ENCODE results near the gene CDC5L.

The CDC5L gene

DNA sequence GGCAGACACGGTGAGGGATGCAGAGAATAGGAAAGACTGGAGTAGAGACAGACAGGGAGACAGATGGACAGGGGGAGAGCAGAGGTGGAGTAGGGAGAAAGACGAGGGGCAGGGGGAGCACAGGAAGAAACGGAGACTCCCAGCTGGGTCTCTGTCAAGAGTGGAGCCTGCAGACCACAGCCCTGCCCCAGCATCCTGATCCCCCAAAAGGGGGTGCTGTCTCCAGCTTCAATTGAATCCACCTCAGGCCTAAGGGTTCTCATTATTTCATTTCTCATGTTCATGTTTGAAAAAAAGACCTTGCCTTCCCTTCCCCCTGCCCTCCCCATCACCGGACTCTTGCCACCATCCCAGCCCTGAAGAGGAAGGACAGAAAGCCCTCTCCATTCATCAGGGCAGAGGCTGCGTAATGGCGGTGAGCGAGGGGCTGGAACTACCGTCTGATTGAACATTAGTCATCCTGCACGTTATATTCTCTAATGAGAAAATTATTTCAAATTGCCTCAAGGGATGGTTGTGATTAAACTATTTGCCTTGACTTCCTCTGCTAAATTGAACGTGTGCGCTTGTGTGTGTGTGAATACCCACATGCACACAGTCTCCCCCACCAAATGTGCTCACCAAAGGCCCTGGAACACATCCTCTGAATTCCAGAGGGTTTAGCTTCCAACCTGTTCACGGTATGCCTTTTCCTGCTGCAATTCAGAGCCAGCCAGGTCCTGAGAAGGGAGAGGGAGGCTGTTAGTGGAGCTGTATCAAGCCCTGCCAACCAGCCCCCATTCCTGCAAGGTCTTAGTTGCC, 98.3 kb downstream of the CDC5L start:
- intact Hi-C loops (cut with DNase I) = no loop called here
- DNase-seq = no peak

DNA sequence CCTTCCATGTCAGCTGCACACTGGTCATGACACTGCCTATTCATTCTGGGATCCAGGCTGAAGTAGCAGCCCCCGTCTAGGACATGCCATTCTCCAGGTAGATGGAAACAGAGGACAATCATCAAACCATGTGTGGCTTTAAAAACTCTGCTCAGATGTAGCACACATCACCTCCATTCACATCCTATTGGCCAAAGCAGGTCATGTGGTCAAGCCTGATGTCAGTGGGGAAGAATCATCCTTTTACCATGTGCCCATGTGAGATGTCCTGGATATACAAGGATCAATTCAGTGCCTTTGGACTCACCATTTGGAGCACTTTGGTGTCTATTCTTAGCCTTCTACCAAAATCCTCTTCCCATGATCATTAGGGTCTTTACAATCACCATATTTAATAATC, 99.5 kb downstream of the CDC5L start:
- intact Hi-C loops (cut with DNase I) = no loop called here
- no peak for DNase-seq

DNA sequence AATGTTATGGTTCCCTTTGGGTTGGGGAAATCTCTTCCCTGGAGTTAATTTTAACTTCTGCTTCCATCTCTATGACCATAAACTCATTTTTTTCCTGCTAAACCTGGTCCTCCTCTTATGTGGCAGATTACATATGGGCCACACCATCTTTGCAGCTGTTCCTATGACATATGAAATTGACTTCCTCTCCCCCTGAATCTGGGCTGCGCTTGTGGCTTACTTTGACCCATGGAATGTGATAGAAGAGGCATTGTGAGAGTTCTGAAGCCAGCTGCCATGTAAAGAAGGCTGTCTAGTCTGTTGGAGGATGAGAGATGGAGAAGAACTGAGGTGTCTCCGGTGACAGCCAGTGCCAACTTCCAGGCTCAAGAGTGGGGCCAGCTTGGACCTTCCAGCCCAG, 100.1 kb downstream of the CDC5L start:
- DNase-seq = no peak
- intact Hi-C loops (cut with DNase I) = no loop called here

DNA sequence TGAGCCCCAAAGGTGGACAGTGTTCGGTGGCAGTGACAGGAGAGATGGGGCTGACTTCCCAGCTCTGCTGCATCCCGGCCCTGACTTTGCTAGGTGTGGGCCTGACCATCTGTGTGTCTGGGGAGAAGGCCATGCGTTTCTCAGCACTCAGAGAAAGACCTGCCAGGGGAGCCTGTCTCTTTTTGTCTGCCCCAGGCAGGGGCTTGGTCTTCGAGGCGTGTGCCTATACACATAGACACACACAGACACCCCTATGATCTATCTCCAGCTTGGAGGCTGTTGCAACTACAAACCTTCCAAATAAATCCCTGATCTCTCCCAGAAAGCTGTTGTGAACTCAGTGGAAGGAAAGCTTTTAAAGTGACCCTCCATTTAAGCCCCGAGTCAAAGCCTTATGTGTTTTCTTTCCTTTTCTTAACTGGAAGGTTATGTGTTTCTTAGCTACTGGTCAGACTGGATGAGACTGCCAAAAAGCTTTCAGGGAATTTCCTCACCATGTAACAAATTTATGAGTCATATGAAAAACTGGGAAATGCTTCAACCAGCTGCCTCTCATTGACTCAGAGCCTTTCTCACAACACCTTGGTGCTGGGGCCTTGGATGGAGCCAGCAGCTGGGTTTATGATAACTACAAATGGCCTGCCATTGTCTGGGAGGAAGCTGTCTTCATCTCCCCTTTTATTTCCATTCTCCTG, 102.6 kb downstream of the CDC5L start:
- intact Hi-C loops (cut with DNase I) = no loop called here
- DNase-seq = peak in 3 of 42 donors; percentile 20 to 68 (median 23)

DNA sequence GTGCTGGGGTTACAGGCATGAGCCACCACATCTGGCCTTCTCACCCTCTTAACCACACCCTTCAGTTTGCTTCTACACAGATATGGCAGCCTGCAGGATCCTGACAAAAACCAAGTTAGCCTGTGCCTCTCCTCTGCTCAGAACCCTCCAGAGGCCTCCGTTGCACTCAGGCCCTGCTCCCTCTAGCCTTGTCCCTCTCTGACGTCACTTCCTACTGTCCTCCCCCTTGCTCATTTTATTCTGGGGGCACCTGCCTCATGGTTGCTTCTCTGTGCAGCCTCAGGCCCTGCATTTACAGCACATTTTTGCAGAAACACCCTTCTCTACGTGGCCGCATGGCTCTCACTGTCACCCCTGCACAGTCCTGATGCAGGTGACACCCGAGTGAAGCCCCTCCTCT, 105.6 kb downstream of the CDC5L start:
- intact Hi-C loops (cut with DNase I) = no loop called here

DNA sequence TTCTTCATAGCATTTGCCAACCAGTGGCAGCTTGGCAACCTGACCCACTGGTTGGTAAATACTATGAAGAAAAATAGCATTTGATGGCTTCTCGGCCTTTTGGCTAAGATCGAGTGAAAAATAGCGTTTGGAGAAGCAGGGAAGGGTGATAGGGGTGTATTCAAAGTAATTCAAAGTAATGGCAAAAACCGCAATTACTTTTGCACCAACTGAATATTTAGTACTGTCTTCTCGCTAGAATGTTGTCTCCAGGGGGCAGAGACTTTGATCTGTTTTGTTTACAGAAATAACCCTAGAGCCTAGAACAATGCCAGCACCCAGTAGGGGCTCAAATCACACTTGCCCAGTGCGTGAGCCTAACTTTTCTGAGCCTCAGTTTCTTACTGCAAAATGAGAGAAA, 106.1 kb downstream of the CDC5L start:
- no peak for DNase-seq
- intact Hi-C loops (cut with DNase I) = no loop called here

More for the DNA sequence above, 105.6 kb downstream of the CDC5L start:
- DNase-seq = no peak

DNA sequence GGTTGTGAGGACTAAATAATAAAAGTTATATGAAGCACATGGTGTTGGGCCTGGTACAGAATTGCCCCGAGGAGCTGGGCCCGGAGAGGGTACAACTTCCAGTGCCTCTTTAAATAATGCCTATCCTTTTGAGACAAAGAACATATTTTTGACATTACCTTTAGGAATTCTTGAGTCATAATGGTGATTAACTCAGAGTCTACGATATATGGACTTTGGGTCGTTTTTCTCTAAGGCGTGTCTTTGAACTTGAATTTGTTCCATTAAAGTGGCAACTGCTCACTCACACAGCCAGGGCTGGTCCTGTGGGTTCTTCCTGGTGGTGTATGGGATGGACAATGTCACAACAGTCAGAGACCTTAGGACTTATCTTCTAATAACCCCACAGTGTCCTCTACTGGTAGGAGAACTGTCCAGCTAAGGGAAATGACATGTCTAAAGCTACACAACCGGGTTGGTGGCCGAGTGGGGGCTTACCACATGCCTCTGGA, 106.5 kb downstream of the CDC5L start:
- no peak for DNase-seq
- intact Hi-C loops (cut with DNase I) = no loop called here

DNA sequence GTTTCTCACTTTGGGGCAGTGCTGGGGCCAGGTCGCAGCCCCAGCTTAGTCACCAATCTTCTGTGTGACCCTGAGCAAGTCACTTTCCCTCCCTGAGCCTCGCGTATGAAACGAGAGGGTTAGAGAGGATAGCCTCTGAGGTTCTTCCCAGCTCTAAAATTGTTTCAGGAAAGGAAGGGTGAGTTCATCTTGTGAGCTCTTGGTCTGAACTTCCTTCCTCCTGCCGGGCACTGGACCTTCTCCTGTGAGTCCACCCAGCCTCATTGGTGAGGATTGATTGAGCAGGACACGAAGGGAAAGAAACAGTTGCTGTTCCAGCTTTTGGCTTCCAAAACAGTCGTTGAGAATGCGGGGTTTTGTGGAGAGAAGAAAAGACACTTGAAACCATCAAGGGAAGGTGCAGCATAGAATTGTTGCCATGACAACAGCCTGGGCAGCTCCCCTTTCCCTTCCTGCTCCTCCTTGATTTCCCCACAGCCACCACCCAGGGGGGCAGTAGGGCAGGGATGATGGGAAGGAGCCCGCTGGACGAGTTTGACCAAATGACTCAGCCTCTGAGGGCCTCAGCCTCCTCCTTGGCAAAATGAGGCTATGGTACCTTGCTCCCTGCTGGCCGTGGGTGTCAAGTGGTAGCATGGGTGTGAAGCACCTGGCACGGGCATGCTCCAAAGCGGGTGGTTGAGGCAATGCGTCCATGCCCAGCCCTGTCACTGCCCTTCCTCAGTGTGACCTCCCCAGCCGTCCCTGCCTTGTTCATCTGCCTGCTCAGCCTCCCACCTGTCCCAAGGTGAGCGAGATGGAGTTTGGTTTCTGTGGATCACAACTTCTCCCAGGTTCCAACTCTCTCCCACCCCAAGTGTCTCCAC, 107.8 kb downstream of the CDC5L start:
- DNase-seq = peak in 3 of 42 donors; percentile 19 to 53 (median 21)
- intact Hi-C loops (cut with DNase I) = no loop called here

DNA sequence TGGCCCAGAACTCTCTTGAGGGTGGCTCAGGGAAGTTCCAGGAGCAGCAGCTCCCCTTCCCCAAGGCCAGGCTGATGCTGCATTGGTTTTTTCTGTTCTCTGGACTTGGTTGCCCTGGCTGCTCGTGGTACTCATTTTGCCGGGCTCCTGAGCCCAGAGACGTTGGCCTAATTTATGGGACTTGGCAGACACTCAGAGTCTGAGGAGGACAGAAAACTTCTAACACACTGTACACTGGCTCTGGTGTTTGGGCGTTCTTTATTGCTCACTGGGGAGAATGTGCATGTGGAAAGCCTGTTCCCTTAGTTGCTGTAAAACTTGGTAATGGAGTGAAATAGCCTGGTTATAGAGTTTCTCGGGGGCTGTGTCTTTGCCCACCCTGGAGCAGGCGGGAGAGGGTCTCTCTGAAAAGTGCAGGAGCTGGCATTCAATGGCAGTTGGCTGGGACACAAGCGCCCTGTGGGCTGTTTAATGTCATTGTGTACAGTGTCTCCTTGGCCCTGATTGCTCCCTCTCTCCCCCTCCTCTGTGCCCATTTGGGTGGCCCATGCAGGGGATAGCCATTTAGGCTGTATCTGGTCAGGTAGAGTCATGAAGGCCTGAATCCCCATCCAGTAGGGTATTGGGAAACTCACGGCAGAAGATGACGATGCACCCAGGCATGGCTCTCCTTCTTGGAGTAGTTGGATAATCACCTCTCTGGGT, 109.3 kb downstream of the CDC5L start:
- peak in 2 of 42 donors; percentile 23 to 34 for DNase-seq
- intact Hi-C loops (cut with DNase I) = no loop called here

DNA sequence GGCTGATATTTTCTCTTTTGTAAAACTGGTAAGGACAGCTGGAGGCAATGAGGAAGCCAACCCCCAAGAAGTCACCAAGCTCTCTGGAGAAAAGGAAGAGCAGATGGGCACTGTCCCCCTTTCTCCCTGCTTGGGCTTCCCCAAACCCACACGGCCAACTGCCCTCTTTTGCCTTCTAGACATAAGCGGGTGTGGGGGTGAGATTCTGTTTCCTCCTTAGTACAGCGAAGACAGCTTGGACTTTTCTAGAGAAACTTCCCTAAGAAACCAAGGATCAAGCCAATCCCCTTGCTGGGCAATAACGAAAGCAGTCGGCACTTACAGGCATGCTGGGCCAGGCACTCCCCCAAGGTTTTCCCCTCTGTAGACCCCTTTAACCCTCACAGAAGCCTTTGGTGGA, 110.3 kb downstream of the CDC5L start:
- DNase-seq = peak in 1 of 42 donors; percentile 15

DNA sequence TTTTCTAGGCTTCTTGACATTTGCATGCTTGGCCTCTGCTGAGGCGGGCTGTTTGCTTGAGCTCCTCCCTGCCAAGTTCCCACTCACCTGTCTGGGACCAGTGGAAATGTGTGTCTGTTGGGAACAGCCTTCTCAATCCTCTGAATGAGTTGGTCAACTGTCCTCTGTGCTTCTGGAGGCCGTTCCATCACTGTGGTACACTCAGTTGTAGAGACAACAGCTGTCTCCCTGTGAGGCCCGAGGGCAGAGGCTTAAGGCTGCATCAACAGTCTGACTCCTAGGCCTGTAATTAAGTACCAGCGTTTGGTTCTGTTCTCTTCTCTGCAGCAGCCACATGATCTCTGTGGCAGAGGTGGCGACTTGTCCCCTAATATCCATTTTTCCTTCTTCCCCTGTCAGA, 110.9 kb downstream of the CDC5L start:
- intact Hi-C loops (cut with DNase I) = no loop called here
- peak in 1 of 42 donors; percentile 8 for DNase-seq

More for the DNA sequence above, 110.3 kb downstream of the CDC5L start:
- intact Hi-C loops (cut with DNase I) = no loop called here

DNA sequence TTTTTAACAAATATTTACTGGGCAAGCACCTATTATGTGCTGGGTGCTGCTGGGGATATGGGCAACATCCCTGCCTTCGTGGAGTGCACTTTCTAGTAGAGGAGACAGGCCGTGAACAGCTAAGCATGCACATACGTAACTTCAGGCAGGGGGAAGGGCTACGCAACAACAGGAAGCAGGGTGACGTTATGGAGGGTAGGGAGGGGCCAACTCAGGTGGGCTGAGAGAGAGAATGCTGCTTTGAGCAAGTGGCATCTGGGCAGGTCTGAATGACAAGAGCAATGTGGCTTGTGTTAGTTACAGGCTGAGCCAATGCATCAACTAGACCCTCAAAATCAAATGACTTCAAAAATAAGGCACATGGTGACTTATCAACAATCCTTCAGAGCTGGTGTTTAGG, 112.1 kb downstream of the CDC5L start:
- DNase-seq = peak in 2 of 42 donors; percentile 6 to 16
- intact Hi-C loops (cut with DNase I) = no loop called here

Data from head of caudate nucleus (tissue), 42 donors.